ENCODE results near the gene TGFA.

DNA sequence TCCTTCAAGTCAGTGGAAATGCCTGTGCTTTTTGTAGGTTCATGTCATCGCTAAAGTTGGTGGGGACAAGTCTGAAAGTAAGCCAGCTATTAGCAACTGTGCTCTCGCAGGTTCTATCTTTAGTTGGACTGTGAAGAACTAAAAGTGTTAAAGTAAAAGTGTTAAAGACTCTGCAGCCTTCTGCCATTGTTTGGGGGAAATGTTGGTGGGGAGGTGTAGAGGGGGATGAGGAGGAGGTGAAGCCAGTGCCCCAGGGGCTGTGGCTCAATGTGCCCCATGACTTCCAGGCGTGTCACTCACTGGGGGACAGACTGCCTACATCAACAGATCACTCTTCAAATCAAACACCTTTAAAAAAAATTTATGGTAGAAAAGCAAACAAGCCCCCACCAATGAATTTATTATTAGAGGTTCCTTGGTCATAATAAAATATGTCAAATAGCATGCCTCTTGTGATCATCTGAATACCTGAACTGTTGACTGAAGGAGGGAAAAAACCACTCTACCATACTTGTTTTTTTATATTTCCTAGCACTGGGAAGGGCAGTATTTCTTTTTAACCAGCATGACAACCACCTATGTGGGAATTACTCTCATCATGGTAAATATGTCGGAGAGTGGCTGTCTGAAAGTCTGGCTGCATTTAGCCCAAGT lies 19.3 kb downstream of the TGFA start:
- TF ChIP-seq, protein P1, sequence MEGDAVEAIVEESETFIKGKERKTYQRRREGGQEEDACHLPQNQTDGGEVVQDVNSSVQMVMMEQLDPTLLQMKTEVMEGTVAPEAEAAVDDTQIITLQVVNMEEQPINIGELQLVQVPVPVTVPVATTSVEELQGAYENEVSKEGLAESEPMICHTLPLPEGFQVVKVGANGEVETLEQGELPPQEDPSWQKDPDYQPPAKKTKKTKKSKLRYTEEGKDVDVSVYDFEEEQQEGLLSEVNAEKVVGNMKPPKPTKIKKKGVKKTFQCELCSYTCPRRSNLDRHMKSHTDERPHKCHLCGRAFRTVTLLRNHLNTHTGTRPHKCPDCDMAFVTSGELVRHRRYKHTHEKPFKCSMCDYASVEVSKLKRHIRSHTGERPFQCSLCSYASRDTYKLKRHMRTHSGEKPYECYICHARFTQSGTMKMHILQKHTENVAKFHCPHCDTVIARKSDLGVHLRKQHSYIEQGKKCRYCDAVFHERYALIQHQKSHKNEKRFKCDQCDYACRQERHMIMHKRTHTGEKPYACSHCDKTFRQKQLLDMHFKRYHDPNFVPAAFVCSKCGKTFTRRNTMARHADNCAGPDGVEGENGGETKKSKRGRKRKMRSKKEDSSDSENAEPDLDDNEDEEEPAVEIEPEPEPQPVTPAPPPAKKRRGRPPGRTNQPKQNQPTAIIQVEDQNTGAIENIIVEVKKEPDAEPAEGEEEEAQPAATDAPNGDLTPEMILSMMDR (IDR thresholded peaks at IDR 0.05; ENCODE audit: poor library complexity) = no peak
- TF ChIP-seq EZH2 (IDR thresholded peaks at IDR 0.05; ENCODE audit: borderline replicate concordance) = no peak

Data from hepatocyte (in vitro differentiated cells).